SK-N-MC (cell line): ENCODE measurements around the gene KLHL15.

Experiments used
- DNase-seq: peaks from one replicate; pipeline ENCODE4 v3.0.0-alpha.2; 2011; ENCODE audit warnings: low read depth, low spot score
- H3K27ac ChIP-seq: fragments of 200-600 bp; sonication (generic); 2 replicates; pipeline ENCODE4 v1.5.1; 2016; ENCODE audit warnings: mixed run types
- H3K36me3 ChIP-seq: fragments of 200-600 bp; sonication (generic); 2 replicates; pipeline ENCODE4 v1.6.1; 2017; ENCODE audit warnings: antibody characterized with exemption, low read length, mixed read lengths; ENCODE audit not compliant: insufficient read depth
- H3K4me3 ChIP-seq: fragments of 200-600 bp; sonication (generic); 2 replicates; pipeline ENCODE4 v1.5.1; 2016
- H3K9ac ChIP-seq: fragments of 200-600 bp; sonication (generic); 2 replicates; pipeline ENCODE4 v1.8.0; 2017; ENCODE audit warnings: mixed run types, mixed read lengths; ENCODE audit not compliant: insufficient read length
- H3K9me3 ChIP-seq: fragments of 200-600 bp; sonication (generic); 2 replicates; pipeline ENCODE4 v1.6.1; 2017; ENCODE audit warnings: low read depth, mild to moderate bottlenecking, antibody characterized with exemption, low read length, moderate library complexity, mixed read lengths
- EZH2 ChIP-seq: fragments of 200-600 bp; sonication (generic); IDR thresholded peaks from one replicate; pipeline ENCODE4 v1.6.1; 2017; ENCODE audit warnings: antibody characterized with exemption
- FOXP2 ChIP-seq: optimal IDR thresholded peaks from 2 replicates; pipeline ENCODE3; 2011; ENCODE audit warnings: mild to moderate bottlenecking, moderate library complexity; ENCODE audit not compliant: insufficient read depth; ENCODE audit errors: extremely low read length, control extremely low read depth
- POLR2AphosphoS5 ChIP-seq: IDR thresholded peaks from 2 replicates; pipeline ENCODE4 v1.6.1; 2012; ENCODE audit warnings: mild to moderate bottlenecking, low read depth, low read length, borderline replicate concordance

Gene KLHL15

GRCh38 chrX:23952984-23953907, 73.7 kb downstream of the KLHL15 start:
- Histone ChIP-seq H3K4me3 (peak overlapping the region; percentile 39), H3K9me3 (no peaks in the 10 kb centered on the region), H3K27ac (peak overlapping the region; percentile 76), H3K36me3 (no peaks in the 10 kb centered on the region), H3K9ac (no peak overlapping the region)
- no peak for TF ChIP-seq FOXP2
- TF ChIP-seq EZH2: no peak
- no peak for TF ChIP-seq POLR2AphosphoS5
- DNase-seq: no peak

GRCh38 chrX:23952391-23952790, 74.6 kb downstream of the KLHL15 start:
- TF ChIP-seq POLR2AphosphoS5: no peak
- no peak for TF ChIP-seq EZH2
- no peak for TF ChIP-seq FOXP2
- no peaks in the 10 kb centered on the region for H3K9me3 ChIP-seq
- DNase-seq: no peak
- no peaks in the 10 kb centered on the region for H3K36me3 ChIP-seq
- peak overlapping the region; percentile 76; the same call in 1 of the 2 replicates for H3K27ac ChIP-seq
- H3K4me3 ChIP-seq: no peak overlapping the region
- no peak overlapping the region for H3K9ac ChIP-seq

GRCh38 chrX:23945206-23945605, 81.8 kb downstream of the KLHL15 start:
- H3K4me3 ChIP-seq: no peak overlapping the region
- TF ChIP-seq FOXP2 (no peak), EZH2 (no peak), POLR2AphosphoS5 (no peak)
- no peak for DNase-seq

DNA sequence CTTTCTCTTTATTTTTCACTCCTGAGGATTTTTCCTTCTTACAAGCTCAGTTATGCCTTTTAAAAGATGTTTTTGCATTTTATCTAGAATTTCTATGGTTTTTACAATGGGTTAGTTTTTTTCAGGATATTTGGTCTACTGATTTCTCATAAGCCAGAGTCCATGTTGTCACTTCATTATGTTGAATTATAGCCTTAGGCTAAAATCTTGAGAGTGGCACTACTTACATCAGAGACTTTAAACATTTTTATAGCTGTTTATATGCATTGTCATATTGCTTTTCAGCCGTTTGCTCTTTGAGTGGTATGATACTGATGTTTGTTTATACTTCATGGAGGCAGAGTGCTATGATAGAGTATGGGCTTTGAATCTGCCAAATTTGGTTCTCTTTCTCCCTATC, 82.8 kb downstream of the KLHL15 start:
- Histone ChIP-seq H3K4me3 (no peak overlapping the region), H3K36me3 (no peaks in the 10 kb centered on the region), H3K9me3 (no peaks in the 10 kb centered on the region), H3K9ac (no peak overlapping the region), H3K27ac (no peak overlapping the region)
- no peak for TF ChIP-seq EZH2
- no peak for TF ChIP-seq FOXP2
- no peak for TF ChIP-seq POLR2AphosphoS5
- no peak for DNase-seq

More at GRCh38 chrX:23945206-23945605, 81.8 kb downstream of the KLHL15 start:
- Histone ChIP-seq H3K9me3 (no peaks in the 10 kb centered on the region), H3K27ac (no peak overlapping the region), H3K36me3 (no peaks in the 10 kb centered on the region), H3K9ac (no peak overlapping the region)

DNA sequence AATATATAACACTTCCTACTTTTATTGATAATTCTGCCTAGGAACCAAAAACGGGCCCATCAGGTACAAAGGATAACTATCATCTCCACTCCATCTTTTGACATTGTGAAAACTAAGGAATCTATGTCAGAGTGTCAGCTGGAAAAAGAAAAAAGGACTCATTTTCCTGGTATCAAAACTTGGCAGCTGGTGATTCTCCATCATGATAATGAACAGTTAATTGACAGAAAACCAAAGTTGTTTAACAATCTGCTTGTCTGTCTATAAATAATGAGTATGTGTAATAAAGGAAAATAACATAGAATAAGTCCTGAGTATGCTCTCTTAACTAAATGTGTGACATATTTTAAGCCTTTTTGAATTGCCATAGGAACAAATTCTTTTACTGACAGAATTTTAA, 87.8 kb downstream of the KLHL15 start:
- no peaks in the 10 kb centered on the region for H3K9me3 ChIP-seq
- H3K9ac ChIP-seq: no peak overlapping the region
- H3K27ac ChIP-seq: peak overlapping the region; percentile 85; the same call in 1 of the 2 replicates
- H3K36me3 ChIP-seq: no peaks in the 10 kb centered on the region
- H3K4me3 ChIP-seq: no peak overlapping the region
- no peak for DNase-seq
- no peak for TF ChIP-seq POLR2AphosphoS5
- TF ChIP-seq FOXP2: no peak
- TF ChIP-seq EZH2: no peak

DNA sequence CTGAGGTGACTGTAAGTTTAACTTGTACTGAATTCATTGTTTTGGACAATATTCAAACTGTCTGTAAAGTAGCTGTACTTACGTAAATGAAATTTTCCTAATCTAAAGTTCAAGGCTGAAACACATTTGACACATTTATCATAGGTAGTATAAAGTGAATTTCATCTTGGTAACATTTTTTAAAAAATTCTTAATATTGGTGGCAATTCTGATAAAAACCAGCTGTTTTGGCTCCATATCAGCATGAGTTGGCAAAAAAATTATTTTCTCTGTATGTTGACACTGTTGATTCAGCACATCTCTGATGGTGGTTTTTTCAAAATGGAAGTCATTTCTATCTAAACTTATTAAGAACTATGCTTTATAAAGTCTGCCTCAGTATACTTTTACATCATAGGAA, 88.3 kb downstream of the KLHL15 start:
- Histone ChIP-seq H3K9me3 (no peaks in the 10 kb centered on the region), H3K27ac (peak overlapping the region; percentile 85), H3K9ac (no peak overlapping the region), H3K36me3 (no peaks in the 10 kb centered on the region), H3K4me3 (no peak overlapping the region)
- DNase-seq: no peak
- TF ChIP-seq EZH2 (no peak), FOXP2 (no peak)

DNA sequence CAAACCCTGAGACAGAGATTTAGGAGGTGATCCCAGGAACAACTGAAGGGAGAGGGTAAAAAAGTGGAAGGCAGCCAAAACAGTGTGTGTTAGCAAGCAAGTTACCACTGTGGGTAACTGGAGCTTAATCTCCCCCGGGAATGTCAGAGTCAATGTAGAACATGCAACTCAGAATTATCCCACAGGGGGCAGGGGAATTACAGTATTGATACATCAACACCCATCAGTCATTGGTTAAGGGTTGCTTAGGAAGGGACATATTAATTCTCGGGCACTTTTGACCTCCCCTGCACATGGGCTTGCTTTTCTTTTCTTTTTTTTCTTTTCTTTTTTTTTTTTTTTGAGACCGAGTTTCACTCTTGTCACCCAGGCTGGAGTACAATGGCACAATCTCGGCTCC, 89.9 kb downstream of the KLHL15 start:
- Histone ChIP-seq H3K4me3 (no peak overlapping the region), H3K36me3 (no peaks in the 10 kb centered on the region), H3K27ac (no peak overlapping the region), H3K9me3 (no peaks in the 10 kb centered on the region), H3K9ac (no peak overlapping the region)
- DNase-seq: no peak
- TF ChIP-seq EZH2 (no peak), FOXP2 (no peak), POLR2AphosphoS5 (no peak)

DNA sequence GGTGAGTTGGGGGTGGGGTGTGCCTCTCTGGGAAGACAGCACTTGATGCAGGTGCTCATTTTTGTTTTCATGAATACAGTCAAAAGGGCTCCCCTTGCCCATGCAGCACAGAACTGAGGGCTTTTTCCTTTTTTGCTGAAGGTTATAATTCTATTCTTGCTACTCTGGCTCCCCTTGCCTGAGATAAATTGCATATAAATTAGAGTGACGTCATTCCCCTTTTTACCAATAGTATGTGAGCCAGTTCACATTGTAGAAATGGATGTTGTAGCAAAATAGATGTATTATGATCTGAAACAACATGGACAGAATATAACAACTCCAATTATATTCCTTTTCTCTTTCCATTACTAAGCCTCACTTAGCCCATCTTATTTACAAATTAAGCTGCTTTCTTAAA, 90.8 kb downstream of the KLHL15 start:
- Histone ChIP-seq H3K9ac (no peak overlapping the region), H3K9me3 (no peaks in the 10 kb centered on the region), H3K36me3 (no peaks in the 10 kb centered on the region), H3K4me3 (no peak overlapping the region), H3K27ac (no peak overlapping the region)
- no peak for DNase-seq
- no peak for TF ChIP-seq POLR2AphosphoS5
- no peak for TF ChIP-seq EZH2
- TF ChIP-seq FOXP2: no peak
